Measurements from ENCODE around the gene NPAS3.

Gene NPAS3

DNA sequence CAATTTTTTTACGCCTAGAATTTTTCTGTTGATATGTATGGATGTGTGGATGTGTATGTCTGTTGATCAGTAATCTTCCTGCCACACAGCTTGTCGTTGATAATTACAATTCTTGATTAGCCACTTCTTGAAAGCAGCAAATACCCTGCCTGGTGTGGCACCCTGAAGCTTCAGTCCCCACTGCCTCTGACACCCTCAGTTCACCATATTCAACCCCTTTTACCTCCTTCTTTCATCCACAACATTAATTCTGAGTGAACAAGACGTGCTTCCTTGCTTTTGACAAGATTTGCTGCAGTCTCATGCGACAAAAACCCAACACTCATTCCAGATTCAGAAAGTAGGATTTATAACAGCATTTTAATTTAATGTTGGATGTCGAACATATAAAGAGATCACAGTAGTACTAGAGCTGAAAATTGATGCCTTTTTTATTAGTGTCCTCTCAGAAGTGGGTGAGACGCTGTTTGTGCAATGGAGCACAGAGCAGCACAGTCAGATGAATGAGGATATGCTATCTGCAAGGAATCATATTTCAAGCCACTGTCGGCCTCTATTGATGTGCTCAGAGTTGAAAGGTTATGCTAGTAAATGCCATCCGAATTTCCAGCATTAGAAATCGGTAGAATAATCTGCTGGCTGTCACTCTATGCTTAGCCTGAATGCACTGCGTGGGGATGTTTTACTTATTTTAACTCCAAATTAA lies 628.5 kb downstream of the NPAS3 start:
- DNase-seq (ENCODE audit: low read depth), result no peak
- H3K4me3 ChIP-seq (ENCODE audit: low read length), result no peak overlapping the region
- TF ChIP-seq, protein P1, sequence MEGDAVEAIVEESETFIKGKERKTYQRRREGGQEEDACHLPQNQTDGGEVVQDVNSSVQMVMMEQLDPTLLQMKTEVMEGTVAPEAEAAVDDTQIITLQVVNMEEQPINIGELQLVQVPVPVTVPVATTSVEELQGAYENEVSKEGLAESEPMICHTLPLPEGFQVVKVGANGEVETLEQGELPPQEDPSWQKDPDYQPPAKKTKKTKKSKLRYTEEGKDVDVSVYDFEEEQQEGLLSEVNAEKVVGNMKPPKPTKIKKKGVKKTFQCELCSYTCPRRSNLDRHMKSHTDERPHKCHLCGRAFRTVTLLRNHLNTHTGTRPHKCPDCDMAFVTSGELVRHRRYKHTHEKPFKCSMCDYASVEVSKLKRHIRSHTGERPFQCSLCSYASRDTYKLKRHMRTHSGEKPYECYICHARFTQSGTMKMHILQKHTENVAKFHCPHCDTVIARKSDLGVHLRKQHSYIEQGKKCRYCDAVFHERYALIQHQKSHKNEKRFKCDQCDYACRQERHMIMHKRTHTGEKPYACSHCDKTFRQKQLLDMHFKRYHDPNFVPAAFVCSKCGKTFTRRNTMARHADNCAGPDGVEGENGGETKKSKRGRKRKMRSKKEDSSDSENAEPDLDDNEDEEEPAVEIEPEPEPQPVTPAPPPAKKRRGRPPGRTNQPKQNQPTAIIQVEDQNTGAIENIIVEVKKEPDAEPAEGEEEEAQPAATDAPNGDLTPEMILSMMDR (IDR thresholded peaks at IDR 0.05; ENCODE audit: insufficient read depth, low read depth, low read length, missing control alignments), result no peak

DNA sequence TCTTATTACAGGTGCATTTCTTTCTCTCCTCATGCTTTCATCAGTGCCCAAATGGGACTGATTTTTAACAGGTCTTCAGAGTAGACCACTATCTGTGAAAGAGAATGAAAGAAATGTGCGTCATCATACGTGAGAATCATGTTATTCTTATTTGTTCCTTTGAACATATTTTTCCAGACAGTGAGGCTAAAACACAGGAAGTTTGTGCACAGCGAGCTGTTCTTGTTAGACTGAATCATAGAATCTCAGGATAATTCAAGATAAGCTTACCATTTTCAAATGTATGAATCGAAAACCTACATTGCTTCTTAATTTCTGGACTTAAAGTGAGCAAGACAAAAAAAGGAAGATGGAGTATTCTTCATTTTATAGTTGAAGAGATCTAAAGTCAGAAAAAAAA lies 629.1 kb downstream of the NPAS3 start:
- no peak overlapping the region for H3K4me3 ChIP-seq (ENCODE audit: low read length)
- TF ChIP-seq, protein P1 (IDR thresholded peaks at IDR 0.05; ENCODE audit: insufficient read depth, low read depth, low read length, missing control alignments), result no peak
- no peak for DNase-seq (ENCODE audit: low read depth)

DNA sequence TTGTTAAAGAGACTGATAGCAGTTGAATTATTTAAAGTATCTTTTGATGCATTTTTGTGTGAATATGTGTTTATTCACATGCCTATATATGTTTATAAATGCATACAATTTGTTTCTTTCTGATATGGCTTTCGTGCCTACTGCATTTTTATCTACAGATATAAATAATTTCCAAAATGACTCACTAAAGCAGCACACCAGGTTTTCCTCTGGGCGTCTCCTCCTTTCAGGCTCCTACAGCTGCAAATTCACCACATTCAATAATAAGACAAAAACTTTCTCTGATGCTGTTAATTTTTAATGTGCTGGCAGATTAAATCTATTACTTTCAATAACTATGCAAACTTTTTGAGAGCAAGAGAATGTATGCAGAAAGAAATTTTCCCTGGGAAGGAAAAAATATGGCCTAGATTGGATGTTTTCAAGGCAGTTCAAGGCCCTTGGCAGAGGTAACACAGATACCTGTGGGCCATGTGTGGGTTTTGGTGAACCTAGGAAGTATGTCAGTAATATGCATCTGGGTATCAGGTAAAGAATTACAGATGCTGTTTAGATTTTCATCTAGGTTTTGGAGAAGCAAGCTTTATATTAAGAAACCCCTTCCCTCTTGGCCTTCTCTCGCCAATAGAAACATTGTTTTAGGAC lies 630.4 kb downstream of the NPAS3 start:
- H3K4me3 ChIP-seq (ENCODE audit: low read length), result no peak overlapping the region
- TF ChIP-seq, protein P1 (IDR thresholded peaks at IDR 0.05; ENCODE audit: insufficient read depth, low read depth, low read length, missing control alignments), result no peak
- DNase-seq (ENCODE audit: low read depth), result peak; percentile 65

DNA sequence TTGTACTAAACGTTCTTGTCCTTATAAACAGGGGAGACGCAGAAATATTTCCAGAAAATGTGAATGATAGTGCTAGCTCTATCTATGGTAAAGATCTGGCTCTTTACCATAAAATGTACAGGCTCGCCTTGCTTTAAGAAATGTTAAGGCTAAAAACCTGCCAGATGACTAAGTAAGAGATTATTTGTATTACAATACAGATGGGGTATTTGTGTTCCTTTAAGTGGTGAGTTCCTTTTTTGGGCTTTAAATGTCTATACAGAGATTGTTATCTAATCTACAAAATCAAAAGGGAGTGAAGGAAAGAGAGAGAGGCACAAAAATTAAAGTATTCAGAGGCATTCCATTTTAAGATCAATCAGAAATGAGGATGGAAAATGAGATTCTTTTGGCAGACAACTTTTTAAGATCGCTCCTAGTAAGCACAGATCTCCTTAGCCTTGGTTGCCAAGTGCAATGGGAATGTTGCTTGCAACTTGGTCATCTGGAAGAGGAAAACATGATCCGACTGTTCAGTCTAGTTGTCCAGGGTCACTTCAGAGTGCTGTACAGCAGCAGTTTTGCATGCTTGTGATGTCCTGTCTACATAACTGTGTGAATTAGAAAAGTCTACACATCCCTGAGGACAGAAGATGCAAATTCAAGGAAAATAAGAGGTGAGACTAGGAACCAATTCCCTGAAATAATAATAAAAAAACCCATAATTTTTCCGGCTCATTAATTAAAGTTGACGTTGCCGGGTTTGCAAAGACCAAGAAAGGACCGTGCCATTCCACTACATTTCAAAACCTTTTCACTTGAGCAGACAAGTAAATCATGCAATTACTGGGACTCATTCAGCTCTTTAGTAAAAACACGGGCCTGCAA lies 631.4 kb downstream of the NPAS3 start:
- peak; percentile 21 for DNase-seq (ENCODE audit: low read depth)
- TF ChIP-seq, protein P1 (IDR thresholded peaks at IDR 0.05; ENCODE audit: insufficient read depth, low read depth, low read length, missing control alignments), result no peak
- H3K4me3 ChIP-seq (ENCODE audit: low read length), result no peak overlapping the region

DNA sequence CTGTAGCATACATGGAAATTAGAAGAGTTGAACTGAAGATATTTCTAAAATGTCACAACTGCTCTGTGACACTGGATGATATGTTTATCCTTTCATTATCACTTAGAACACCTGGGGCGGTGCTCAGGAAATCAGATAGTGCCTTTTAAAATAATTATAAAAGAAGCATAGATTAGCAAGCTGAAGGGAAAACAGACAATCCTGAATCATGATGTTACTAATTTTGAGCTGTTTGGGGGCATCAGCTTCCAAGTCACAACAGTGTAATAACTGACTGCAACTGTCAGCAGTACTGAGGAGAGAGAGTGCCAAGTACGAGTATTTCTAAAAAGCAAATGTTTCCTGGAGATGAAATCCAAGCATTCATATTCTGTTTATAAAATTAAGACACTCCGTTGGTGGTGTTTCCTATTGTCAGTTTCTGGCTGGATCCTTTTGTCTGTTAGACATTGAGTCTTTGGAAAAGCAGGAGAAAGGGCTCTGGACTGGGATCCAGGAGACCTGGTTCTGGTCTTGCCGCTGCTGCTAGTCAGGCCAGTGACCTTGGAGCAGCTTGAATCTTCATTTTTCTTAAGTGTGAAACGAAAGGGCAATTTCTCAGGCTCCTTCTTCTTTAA lies 632.1 kb downstream of the NPAS3 start:
- no peak overlapping the region for H3K4me3 ChIP-seq (ENCODE audit: low read length)
- TF ChIP-seq, protein P1 (IDR thresholded peaks at IDR 0.05; ENCODE audit: insufficient read depth, low read depth, low read length, missing control alignments), result no peak
- no peak for DNase-seq (ENCODE audit: low read depth)

DNA sequence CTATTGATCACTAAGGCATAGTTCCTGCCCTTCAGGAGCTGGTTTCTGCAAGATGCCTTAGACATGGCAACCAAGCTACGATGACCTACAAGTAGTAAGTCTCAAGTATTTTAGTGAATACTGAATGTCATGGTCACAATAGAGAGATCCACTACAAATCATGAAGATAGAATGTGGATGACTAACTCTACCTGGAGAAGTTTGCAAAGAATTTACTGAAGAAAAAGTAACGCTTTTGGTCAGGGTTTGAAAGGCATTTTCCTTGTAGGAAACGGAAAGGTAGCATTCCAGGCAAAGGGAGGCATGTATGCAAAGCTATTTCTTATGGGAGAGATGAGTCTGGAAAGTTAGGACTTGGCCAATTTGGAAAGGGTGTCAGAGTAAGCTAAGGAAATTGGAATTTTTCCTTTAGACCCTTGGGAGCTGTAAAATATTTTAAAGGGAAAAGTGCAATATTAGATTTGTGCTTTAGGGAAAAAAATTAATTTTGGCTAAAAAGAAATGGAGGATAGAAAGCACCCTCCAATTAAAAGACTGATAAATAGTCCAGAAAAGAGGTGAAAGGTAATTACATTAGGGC lies 634.7 kb downstream of the NPAS3 start:
- TF ChIP-seq, protein P1 (IDR thresholded peaks at IDR 0.05; ENCODE audit: insufficient read depth, low read depth, low read length, missing control alignments), result no peak
- no peak for DNase-seq (ENCODE audit: low read depth)
- H3K4me3 ChIP-seq (ENCODE audit: low read length), result no peak overlapping the region

All from epithelial cell of esophagus (primary cell).